Measurements from ENCODE around the gene PTPRJ. TPM values are rescaled to one million over a fixed set of nuclear protein-coding genes. Genes with fewer than 3 reads are reported as not detected.

PTPRJ gene
- total and polyA plus RNA-seq, 9 of the 15 experiments (the other 6 are each of a cell fraction or from before 2014, with no cell fraction given) = 0.56 to 10.7 (median 4.8) TPM

DNA sequence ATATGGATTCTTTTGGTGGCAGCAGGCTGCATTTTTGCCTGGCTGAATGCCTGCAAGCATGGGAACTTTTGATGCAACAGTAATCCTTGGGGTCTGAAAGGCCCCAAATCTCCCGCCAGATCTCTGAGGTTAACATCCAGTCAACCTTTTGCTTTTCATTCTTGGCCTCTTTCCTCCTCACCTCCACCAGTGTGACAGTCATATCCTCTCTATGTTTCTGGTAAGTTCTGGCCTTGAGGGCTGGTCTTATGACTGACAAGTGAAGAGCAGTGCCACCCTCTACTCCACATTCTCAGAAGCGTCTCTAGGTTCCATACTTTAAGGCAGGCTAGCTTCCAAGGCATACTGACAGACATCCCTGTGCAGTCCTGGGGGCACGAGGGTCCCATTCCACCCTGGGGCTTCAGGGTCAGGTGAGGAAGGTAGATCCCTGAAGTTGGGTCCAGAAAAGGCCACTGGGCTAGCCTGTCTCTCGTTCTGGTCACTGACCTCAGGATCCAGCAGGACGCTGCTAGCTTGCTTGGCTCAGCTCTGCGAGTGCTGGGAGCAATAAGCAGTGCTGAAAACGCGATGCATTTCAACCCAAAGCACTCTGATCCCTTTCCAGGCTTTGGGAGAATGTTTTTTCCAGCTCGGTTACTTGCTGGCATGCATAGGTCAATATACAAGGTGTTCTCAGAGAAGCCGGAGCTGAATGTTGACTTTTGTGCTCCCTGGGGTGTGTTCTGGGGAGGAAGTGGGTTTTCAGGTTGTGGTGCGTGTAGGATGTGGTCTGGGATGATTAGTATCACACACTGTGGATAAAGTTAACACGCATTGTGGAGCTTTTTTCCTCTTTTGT is 75.2 kb downstream of the PTPRJ start (continued):
- TF ChIP-seq, protein P1, sequence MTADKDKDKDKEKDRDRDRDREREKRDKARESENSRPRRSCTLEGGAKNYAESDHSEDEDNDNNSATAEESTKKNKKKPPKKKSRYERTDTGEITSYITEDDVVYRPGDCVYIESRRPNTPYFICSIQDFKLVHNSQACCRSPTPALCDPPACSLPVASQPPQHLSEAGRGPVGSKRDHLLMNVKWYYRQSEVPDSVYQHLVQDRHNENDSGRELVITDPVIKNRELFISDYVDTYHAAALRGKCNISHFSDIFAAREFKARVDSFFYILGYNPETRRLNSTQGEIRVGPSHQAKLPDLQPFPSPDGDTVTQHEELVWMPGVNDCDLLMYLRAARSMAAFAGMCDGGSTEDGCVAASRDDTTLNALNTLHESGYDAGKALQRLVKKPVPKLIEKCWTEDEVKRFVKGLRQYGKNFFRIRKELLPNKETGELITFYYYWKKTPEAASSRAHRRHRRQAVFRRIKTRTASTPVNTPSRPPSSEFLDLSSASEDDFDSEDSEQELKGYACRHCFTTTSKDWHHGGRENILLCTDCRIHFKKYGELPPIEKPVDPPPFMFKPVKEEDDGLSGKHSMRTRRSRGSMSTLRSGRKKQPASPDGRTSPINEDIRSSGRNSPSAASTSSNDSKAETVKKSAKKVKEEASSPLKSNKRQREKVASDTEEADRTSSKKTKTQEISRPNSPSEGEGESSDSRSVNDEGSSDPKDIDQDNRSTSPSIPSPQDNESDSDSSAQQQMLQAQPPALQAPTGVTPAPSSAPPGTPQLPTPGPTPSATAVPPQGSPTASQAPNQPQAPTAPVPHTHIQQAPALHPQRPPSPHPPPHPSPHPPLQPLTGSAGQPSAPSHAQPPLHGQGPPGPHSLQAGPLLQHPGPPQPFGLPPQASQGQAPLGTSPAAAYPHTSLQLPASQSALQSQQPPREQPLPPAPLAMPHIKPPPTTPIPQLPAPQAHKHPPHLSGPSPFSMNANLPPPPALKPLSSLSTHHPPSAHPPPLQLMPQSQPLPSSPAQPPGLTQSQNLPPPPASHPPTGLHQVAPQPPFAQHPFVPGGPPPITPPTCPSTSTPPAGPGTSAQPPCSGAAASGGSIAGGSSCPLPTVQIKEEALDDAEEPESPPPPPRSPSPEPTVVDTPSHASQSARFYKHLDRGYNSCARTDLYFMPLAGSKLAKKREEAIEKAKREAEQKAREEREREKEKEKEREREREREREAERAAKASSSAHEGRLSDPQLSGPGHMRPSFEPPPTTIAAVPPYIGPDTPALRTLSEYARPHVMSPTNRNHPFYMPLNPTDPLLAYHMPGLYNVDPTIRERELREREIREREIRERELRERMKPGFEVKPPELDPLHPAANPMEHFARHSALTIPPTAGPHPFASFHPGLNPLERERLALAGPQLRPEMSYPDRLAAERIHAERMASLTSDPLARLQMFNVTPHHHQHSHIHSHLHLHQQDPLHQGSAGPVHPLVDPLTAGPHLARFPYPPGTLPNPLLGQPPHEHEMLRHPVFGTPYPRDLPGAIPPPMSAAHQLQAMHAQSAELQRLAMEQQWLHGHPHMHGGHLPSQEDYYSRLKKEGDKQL (CRISPR knock-in tag; IDR thresholded peaks at IDR 0.05; ENCODE audit: borderline replicate concordance) = no peak
- TF ChIP-seq NFE2 (IDR thresholded peaks at IDR 0.05; ENCODE audit: low read depth) (no peak), BCOR (IDR thresholded peaks at IDR 0.05) (no peak; the same call in 1 of the 2 replicates), MYNN (IDR thresholded peaks at IDR 0.05) (no peak), MYNN (CRISPR knock-in tag; IDR thresholded peaks at IDR 0.05) (no peak), BHLHE40 (IDR thresholded peaks at IDR 0.05; ENCODE audit: low read length) (no peak), COPS2 (conservative IDR thresholded peaks at IDR 0.05) (no peak), ZBTB11 (CRISPR knock-in tag; IDR thresholded peaks at IDR 0.05) (no peak), ZNF584 (CRISPR knock-in tag; IDR thresholded peaks at IDR 0.05; ENCODE audit: low read depth) (no peak)
- TF ChIP-seq, protein P2, sequence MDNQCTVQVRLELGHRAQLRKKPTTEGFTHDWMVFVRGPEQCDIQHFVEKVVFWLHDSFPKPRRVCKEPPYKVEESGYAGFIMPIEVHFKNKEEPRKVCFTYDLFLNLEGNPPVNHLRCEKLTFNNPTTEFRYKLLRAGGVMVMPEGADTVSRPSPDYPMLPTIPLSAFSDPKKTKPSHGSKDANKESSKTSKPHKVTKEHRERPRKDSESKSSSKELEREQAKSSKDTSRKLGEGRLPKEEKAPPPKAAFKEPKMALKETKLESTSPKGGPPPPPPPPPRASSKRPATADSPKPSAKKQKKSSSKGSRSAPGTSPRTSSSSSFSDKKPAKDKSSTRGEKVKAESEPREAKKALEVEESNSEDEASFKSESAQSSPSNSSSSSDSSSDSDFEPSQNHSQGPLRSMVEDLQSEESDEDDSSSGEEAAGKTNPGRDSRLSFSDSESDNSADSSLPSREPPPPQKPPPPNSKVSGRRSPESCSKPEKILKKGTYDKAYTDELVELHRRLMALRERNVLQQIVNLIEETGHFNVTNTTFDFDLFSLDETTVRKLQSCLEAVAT (IDR thresholded peaks at IDR 0.05) = no peak

All from K562 (cell line).